UCSD-AML1 (cell line): ENCODE results near the gene BMP3.
"Not testable (repeated sequence)": the region's sequence is repeated elsewhere in the genome, so short reads cannot be mapped to it uniquely, and the experiment has no call there.

Experiments
- DNase-seq: peaks from one replicate; lab custom pipeline; 2025; ENCODE audit not compliant: unreplicated experiment; lab: John Stamatoyannopoulos, UW

Gene BMP3

GRCh38 chr4:81030061-81030980 is at the start of gene BMP3:
TSS of gene BMP3 (plus strand) at chr4:81030708. CDS start at chr4:81031285, 577 bp downstream.
- no peak for DNase-seq

- DNase-seq = no peak
These were observed 44.5 kb upstream of the BMP3 start for GRCh38 chr4:80986011-80986410.

GRCh38 chr4:80989921-80990544 is 40.5 kb upstream of the BMP3 start:
- DNase-seq = no peak

DNA sequence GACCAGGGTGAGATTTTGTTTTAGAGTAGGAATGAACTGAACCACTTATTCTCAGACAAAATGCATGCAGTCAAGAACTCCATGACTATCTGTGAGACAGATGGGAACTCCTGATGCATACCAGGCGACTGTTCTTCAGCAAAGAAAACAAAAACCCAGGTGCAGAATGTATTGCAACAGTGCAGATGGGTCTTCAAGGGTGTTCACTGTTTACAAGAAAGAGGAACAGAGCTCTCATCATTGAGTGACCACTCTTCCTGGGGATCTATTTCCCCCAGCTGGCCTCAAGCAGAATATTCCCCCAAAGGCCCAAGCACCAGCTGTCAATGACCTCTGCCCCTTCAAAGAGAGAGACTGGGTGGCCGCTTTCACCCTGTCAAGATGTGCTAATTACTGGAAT is 39.7 kb upstream of the BMP3 start:
- no peak for DNase-seq

DNA sequence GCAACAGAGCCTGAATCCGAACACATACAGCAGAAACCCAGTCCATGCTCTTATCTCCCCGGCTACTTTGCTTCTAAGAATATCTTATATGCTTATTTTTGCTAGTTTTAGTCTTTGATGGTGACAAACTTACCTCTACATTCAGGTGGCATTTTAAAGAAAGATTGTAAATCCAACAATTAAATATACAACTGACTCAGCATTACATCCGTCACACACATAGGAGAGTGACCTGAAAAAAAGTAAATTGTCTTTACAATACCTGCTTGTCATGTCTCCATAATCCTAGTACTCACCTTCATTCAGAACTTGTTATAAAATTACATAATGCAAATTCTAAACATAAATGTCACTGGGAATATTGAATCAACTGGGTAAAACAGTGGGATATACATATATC is 30.6 kb upstream of the BMP3 start:
- no peak for DNase-seq

DNA sequence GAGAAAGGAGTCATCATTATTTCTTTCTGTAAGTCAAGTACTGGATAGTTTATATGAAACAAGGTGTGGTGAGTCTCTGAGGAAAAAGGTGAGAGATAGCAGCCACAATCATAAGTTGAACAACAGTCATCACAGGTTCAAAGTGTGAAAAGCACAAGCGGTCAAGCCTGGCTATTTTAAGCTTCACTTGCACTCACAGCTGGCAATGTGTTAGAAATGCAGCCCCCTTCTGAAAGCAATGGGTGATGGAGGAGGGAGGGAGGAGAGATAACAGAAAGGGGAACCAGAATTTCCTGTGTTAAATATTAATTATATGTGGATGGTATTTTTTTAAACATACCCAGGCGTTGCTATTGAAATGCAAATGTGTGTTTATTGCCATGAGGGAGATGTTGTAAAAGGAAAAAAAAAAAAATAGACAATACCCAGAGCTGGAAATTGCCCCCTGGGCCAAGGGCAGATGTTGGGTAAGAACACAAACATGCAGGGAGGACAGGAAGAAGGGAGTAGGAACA is 26.9 kb upstream of the BMP3 start:
- DNase-seq = no peak

DNA sequence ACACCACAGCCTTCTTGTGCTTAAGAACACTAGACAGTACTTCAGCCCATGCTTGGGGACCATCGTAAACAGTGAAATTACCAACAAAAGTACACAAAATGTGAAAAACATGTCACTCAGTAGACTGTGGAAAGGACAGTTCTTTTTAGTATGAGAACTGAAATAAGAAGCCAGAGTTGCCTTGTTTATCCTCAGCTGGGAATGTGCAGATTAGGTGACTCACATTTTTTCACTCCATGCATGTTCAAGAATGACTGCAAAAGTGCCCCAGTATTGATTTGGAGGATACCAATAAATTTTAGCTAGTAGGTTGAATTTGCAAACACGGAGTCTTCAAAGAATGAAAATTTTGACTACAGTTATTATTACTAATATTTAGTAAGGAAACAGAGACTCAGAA is 23.1 kb upstream of the BMP3 start:
- DNase-seq = no peak

- not testable (repeated sequence) for DNase-seq
These were observed 13.9 kb upstream of the BMP3 start for GRCh38 chr4:81016566-81016965.

DNA sequence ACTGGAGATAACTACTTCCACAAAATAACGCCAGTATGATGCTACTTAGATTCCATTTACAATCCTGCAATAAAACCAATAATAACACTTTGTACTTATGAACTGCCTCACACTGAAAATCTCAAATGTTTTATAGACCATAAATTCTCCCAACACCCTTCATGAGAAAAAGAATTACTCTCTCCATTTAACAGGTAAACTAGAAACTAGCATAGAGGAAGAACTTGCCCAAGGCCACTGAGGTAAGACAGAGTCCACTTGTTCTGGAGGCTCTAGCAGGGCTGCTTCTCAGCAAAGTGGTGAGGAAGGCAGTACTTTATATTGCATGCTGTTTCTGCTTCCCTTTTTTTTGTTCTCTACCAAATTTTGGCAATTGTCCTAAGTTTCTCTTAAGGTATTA is 11.5 kb upstream of the BMP3 start:
- DNase-seq = no peak

DNA sequence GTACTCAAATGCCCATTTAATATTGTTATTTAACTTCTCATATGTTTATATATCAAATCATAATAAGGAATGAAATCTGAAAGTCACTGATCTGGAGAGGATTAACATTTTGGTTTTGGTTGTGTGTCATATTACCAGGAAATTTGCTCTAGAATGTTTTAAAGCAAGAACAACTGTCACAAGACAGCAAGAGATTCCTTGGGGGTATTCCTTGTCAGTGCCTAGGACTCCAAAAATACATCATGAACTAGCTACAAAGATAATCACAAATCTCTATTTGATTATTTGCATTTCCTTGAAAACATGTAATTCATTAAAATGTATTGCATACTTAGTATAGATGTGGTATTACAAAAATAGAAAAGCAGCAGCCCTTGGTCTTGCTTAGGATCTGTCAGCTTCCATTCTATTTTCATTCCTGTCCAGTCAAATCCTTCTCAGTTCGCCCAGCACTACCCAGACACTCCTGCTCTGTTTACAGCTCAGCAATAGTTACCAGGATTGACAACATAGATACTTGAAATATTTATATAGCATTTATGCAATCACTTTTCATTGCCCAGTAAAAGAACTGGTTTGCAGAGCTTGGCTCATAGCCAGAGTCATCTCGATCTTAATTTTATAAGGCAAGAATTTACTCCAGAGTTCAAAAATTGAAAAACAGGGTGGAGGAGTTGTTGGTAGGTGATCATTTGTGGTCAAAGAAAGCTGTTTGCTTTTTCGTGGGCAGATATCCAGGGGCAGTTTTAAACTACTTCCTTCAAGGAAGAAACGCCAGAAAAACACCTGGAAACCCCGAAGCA is 9.2 kb upstream of the BMP3 start:
- DNase-seq = no peak

DNA sequence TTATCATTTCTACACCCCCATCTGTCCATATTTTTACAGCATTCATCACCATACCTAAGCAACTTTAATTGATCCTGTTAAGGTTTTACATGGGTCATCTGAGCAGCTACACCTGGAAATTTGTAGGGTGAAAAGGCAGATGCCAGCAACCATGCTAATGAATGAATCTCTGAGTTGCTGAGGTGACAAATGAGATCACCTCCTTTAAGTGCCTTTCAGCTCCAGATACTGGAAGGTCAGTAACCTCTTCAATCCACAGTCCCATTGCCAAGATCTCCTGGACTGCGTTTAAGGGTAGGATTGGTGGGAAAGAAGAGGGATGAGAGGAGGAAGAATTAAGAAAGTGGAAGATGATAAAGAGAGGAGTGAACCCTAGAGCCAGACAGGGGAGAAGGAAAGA is 8.5 kb upstream of the BMP3 start:
- no peak for DNase-seq

- DNase-seq = no peak
These were observed 7.0 kb upstream of the BMP3 start for GRCh38 chr4:81023484-81023883.

DNA sequence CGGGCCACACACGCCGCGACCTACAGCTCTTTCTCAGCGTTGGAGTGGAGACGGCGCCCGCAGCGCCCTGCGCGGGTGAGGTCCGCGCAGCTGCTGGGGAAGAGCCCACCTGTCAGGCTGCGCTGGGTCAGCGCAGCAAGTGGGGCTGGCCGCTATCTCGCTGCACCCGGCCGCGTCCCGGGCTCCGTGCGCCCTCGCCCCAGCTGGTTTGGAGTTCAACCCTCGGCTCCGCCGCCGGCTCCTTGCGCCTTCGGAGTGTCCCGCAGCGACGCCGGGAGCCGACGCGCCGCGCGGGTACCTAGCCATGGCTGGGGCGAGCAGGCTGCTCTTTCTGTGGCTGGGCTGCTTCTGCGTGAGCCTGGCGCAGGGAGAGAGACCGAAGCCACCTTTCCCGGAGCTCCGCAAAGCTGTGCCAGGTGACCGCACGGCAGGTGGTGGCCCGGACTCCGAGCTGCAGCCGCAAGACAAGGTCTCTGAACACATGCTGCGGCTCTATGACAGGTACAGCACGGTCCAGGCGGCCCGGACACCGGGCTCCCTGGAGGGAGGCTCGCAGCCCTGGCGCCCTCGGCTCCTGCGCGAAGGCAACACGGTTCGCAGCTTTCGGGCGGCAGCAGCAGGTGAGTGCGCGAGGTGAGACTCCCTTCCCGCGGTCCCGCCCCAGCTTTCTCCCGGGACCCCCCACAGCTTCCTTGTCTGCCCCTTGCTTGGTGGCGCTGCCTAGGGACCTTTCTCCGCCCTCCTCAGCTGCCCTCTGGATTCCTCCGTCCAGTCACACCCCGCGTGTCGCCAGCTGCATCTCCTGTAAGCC is 678 bp downstream of the BMP3 start:
- no peak for DNase-seq

- DNase-seq = no peak
These were observed 1.5 kb downstream of the BMP3 start for GRCh38 chr4:81031796-81032551.

- DNase-seq = no peak
These were observed 2.5 kb downstream of the BMP3 start for GRCh38 chr4:81032771-81033684.

DNA sequence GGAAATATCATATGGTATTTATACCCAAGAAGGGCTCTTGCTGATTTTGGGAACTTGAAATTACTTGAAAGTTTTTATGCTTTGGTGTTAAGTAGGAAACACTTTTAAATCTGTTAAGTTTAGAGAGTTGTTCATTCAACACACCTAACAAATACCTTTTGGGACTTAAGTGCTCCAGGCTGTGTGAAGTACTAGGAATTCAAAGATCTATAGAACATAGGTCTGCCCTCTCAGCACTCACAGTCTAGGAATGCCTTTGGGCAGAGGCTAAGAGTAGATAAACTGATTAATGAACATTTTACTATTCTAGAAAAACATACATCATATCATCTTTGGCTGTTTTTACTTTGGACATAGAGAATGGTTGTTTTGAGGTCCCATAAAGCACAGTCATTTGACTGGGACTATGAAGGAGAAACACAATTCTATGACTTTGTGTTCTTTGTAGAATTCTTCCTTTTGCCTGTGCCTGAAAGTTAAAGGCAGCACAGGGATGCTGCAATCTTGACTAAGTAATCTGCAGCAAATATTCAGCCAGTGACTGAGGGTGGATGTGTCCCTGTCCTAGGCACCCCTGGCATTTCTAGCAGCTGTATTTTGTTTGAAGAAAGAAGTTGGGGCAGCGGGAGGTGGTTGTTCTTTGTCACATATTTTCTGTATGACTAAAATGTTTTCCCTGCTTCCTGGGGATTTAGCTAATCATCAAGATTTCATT is 8.3 kb downstream of the BMP3 start:
- no peak for DNase-seq

DNA sequence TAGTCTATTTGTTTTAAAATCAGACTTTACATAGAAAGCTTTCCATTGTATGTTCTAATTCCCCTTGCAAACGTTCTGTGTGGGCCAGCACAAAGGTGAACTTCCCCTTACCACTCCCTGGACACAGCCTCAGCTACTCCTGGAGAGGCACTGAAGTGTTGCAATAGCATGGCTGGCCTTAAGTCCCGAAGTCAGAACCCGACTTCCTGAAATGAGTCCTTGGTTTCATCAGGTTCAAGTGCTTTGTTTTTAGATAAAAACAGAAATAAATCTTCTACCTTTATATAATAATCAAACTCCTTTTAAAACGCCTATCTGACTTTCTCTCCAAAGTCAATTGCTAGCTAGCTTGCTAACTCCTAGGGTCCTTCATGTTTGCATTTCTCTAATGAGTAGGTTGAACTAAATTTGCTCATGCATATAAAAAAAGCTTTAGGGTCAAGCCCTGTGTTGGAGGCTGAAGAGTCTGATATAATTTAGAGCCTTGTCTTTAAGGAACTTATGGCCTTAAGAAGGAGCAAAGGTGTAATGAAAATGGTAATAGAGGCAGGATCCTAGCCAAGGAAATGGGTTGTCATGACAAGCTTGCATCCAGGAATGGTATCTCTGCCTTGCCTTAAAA is 9.0 kb downstream of the BMP3 start:
- DNase-seq = no peak
